ES-I3 (cell line): ENCODE measurements around the gene CELF2.

ENCODE experiments used
- H3K36me3 ChIP-seq: 2 replicates; pipeline ENCODE4 v1.6.1; 2013; ENCODE audit warnings: mild to moderate bottlenecking, low read length, control low read depth, moderate library complexity; ENCODE audit not compliant: insufficient read depth
- H3K4me1 ChIP-seq: 2 replicates; pipeline ENCODE4 v1.6.1; 2013; ENCODE audit warnings: mild to moderate bottlenecking, control low read depth, low read length; ENCODE audit not compliant: insufficient read depth
- H3K9ac ChIP-seq: 2 replicates; pipeline ENCODE4 v1.6.1; 2013; ENCODE audit warnings: low read depth, mild to moderate bottlenecking, low read length, moderate library complexity
- H3K9me3 ChIP-seq: 2 replicates; pipeline ENCODE4 v1.6.1; 2013; ENCODE audit warnings: mild to moderate bottlenecking, low read length, moderate library complexity; ENCODE audit not compliant: control insufficient read depth, insufficient read depth

The CELF2 gene

GRCh38 chr10:11232222-11232961 lies 214.7 kb downstream of the CELF2 start:
- no peak overlapping the region for H3K9ac ChIP-seq
- H3K36me3 ChIP-seq, result no peaks in the 10 kb centered on the region
- H3K4me1 ChIP-seq, result no peaks in the 10 kb centered on the region

GRCh38 chr10:11234857-11235531 lies 217.3 kb downstream of the CELF2 start:
- no peaks in the 10 kb centered on the region for H3K4me1 ChIP-seq
- no peaks in the 10 kb centered on the region for H3K36me3 ChIP-seq

More at GRCh38 chr10:11232222-11232961, 214.7 kb downstream of the CELF2 start:
- H3K9me3 ChIP-seq, result no peaks in the 10 kb centered on the region

GRCh38 chr10:11235771-11236170 lies 218.1 kb downstream of the CELF2 start:
- no peaks in the 10 kb centered on the region for H3K4me1 ChIP-seq
- H3K9ac ChIP-seq, result no peak overlapping the region
- no peaks in the 10 kb centered on the region for H3K36me3 ChIP-seq
- H3K9me3 ChIP-seq, result no peaks in the 10 kb centered on the region

More at GRCh38 chr10:11234857-11235531, 217.3 kb downstream of the CELF2 start:
- Histone ChIP-seq H3K9me3 (no peaks in the 10 kb centered on the region), H3K9ac (no peak overlapping the region)

GRCh38 chr10:11236234-11236633 lies 218.6 kb downstream of the CELF2 start:
- no peaks in the 10 kb centered on the region for H3K36me3 ChIP-seq
- H3K9ac ChIP-seq, result no peak overlapping the region
- no peaks in the 10 kb centered on the region for H3K4me1 ChIP-seq
- no peaks in the 10 kb centered on the region for H3K9me3 ChIP-seq

GRCh38 chr10:11237571-11237970 lies 219.9 kb downstream of the CELF2 start:
- Histone ChIP-seq H3K9ac (no peak overlapping the region), H3K9me3 (no peaks in the 10 kb centered on the region), H3K36me3 (no peaks in the 10 kb centered on the region), H3K4me1 (no peaks in the 10 kb centered on the region)

- H3K4me1 ChIP-seq, result no peaks in the 10 kb centered on the region
- no peaks in the 10 kb centered on the region for H3K9me3 ChIP-seq
- H3K36me3 ChIP-seq, result no peaks in the 10 kb centered on the region
- no peak overlapping the region for H3K9ac ChIP-seq
These were observed 221.2 kb downstream of the CELF2 start for GRCh38 chr10:11238893-11239292.

- no peak overlapping the region for H3K9ac ChIP-seq
- no peaks in the 10 kb centered on the region for H3K9me3 ChIP-seq
- no peaks in the 10 kb centered on the region for H3K4me1 ChIP-seq
- H3K36me3 ChIP-seq, result no peaks in the 10 kb centered on the region
These were observed 223.0 kb downstream of the CELF2 start for GRCh38 chr10:11240641-11241040.

GRCh38 chr10:11242443-11243387 lies 225.0 kb downstream of the CELF2 start:
- Histone ChIP-seq H3K9ac (no peak overlapping the region), H3K36me3 (no peaks in the 10 kb centered on the region), H3K4me1 (no peaks in the 10 kb centered on the region)

GRCh38 chr10:11243425-11244222 lies 226.0 kb downstream of the CELF2 start:
- Histone ChIP-seq H3K9me3 (no peaks in the 10 kb centered on the region), H3K4me1 (peaks cover under 1% of the 10 kb centered on the region; the same call in 1 of the 2 replicates), H3K9ac (no peak overlapping the region), H3K36me3 (no peaks in the 10 kb centered on the region)

More at GRCh38 chr10:11242443-11243387, 225.0 kb downstream of the CELF2 start:
- H3K9me3 ChIP-seq, result no peaks in the 10 kb centered on the region

- Histone ChIP-seq H3K9me3 (no peaks in the 10 kb centered on the region), H3K36me3 (no peaks in the 10 kb centered on the region), H3K4me1 (peaks cover 8% of the 10 kb centered on the region; the same call in 1 of the 2 replicates), H3K9ac (no peak overlapping the region)
These were observed 227.4 kb downstream of the CELF2 start for GRCh38 chr10:11245095-11245479.

- Histone ChIP-seq H3K36me3 (no peaks in the 10 kb centered on the region), H3K9ac (no peak overlapping the region), H3K4me1 (peaks cover 8% of the 10 kb centered on the region; the same call in 1 of the 2 replicates), H3K9me3 (no peaks in the 10 kb centered on the region)
These were observed 227.8 kb downstream of the CELF2 start for GRCh38 chr10:11245510-11245909.

- Histone ChIP-seq H3K9me3 (no peaks in the 10 kb centered on the region), H3K36me3 (no peaks in the 10 kb centered on the region), H3K4me1 (peaks cover 8% of the 10 kb centered on the region; the same call in 1 of the 2 replicates), H3K9ac (no peak overlapping the region)
These were observed 228.4 kb downstream of the CELF2 start for GRCh38 chr10:11245981-11246590.

- Histone ChIP-seq H3K4me1 (peaks cover 8% of the 10 kb centered on the region; the same call in 1 of the 2 replicates), H3K9ac (no peak overlapping the region), H3K9me3 (no peaks in the 10 kb centered on the region), H3K36me3 (no peaks in the 10 kb centered on the region)
These were observed 229.2 kb downstream of the CELF2 start for GRCh38 chr10:11246752-11247467.
